K562 (cell line): ENCODE measurements around the gene NSF. TPM values are rescaled to one million over a fixed set of nuclear protein-coding genes. Genes with fewer than 3 reads are reported as not detected.
A peak's percentile ranks its signal among the peaks of the same experiment; 100 is the strongest.

Source experiments
- ATAC-seq: fragments of 200-7000 bp; cut with Tn5 transposase; 3 replicates; pipeline ENCODE4 v1.9.1; 2020; ENCODE audit warnings: moderate library complexity
- BruUV-seq: library from RNA; stranded (reverse); fragments of 400-500 nt; replicated peaks from 2 replicates; lab custom pipeline; 2021; lab: Mats Ljungman, UMichigan
- CTCF ChIA-PET: fragments of 300-600 bp; formaldehyde crosslinking; extraction: SDS; loops from one replicate; lab custom pipeline; 2021; ENCODE audit warnings: low intra/inter-chr PET ratio; lab: Yijun Ruan, JAX
- POLR2A ChIA-PET: fragments of 300-600, 350-650 bp; sonication (Branson Sonifier 250); formaldehyde crosslinking; extraction: SDS; loops from one replicate; lab custom pipeline; 2021; ENCODE audit warnings: antibody characterized with exemption, inconsistent platforms; lab: Yijun Ruan, JAX
- DNase-seq, 4 experiments: peaks; one replicate each; pipeline versions ENCODE4 v3.0.0 to v3.0.0-alpha.2; 2011 to 2018; ENCODE audit warnings: low spot score in 3 of 4, mixed read lengths in 3 of 4; ENCODE audit errors: extremely low read depth in 1 of 4
- FAIRE-seq: peaks from 2 replicates; lab custom pipeline; 2011; peaks lifted over from hg19 to GRCh38; lab: Jason Lieb, UNC
- H2AFZ ChIP-seq: 2 replicates; pipeline ENCODE4 v1.6.0; 2011; ENCODE audit warnings: low read depth, low read length, control low read depth, inconsistent platforms
- H3K27ac ChIP-seq: fragments of 200-600 bp; 3 replicates; pipeline ENCODE4 v1.8.0; 2011; ENCODE audit warnings: low read depth, mild to moderate bottlenecking, control low read depth, inconsistent platforms, low read length, moderate library complexity, mixed read lengths; ENCODE audit errors: extremely low read depth
- H3K27me3 ChIP-seq, 2 experiments: fragments of 300-600 bp in 1 of 2; 2 replicates in 1 of 2; 3 replicates in 1 of 2; pipeline versions ENCODE4 v1.6.0 to v1.8.0; 2011; ENCODE audit warnings: inconsistent platforms in 2 of 2, low read length in 2 of 2, mild to moderate bottlenecking in 1 of 2, mixed read lengths in 1 of 2, moderate library complexity in 1 of 2; ENCODE audit not compliant: control insufficient read depth in 2 of 2, insufficient read depth in 2 of 2
- H3K36me3 ChIP-seq: fragments of 300-600 bp; 3 replicates; pipeline ENCODE4 v1.8.0; 2011; ENCODE audit warnings: mild to moderate bottlenecking, low read length, inconsistent platforms; ENCODE audit not compliant: control insufficient read depth, insufficient read depth
- H3K4me1 ChIP-seq, 2 experiments: fragments of 200-600 bp in 1 of 2; replicated peaks in 1 of 2; 2 replicates in 1 of 2; 3 replicates in 1 of 2; pipeline versions ENCODE4 v1.5.1 to v1.8.0; 2011; ENCODE audit warnings: inconsistent platforms in 2 of 2, low read length in 2 of 2, mild to moderate bottlenecking in 1 of 2, mixed read lengths in 1 of 2, moderate library complexity in 1 of 2; ENCODE audit not compliant: control insufficient read depth in 2 of 2, insufficient read depth in 2 of 2
- H3K4me2 ChIP-seq: 2 replicates; pipeline ENCODE4 v1.6.1; 2011; ENCODE audit warnings: low read length, control low read depth, inconsistent platforms, mixed read lengths; ENCODE audit not compliant: insufficient read depth
- H3K4me3 ChIP-seq: fragments of 200-600 bp; sonication (generic), shearing (Covaris generic); 2 replicates; pipeline ENCODE4 v1.5.1; 2016; ENCODE audit warnings: control low read depth, inconsistent platforms
- H3K79me2 ChIP-seq: fragments of 200-600 bp; 3 replicates; pipeline ENCODE4 v1.8.0; 2011; ENCODE audit warnings: low read length, inconsistent platforms; ENCODE audit not compliant: control insufficient read depth, insufficient read depth
- H3K9ac ChIP-seq, 2 experiments: 2 replicates each; pipeline versions ENCODE4 v1.6.0 to v1.6.1; 2011; ENCODE audit warnings: low read depth in 2 of 2, low read length in 2 of 2, control low read depth in 1 of 2, inconsistent platforms in 1 of 2, mild to moderate bottlenecking in 1 of 2, mixed read lengths in 1 of 2; ENCODE audit not compliant: insufficient read depth in 1 of 2
- H3K9me1 ChIP-seq: one replicate; pipeline ENCODE4 v1.6.0; 2011; ENCODE audit warnings: inconsistent platforms, mild to moderate bottlenecking, low read length, moderate library complexity; ENCODE audit not compliant: control insufficient read depth, insufficient read depth
- H3K9me3 ChIP-seq: replicated peaks from 2 replicates; pipeline ENCODE4 v1.5.1; 2011; ENCODE audit warnings: low read depth, low read length, inconsistent platforms; ENCODE audit not compliant: control insufficient read depth, insufficient read depth
- H4K20me1 ChIP-seq: replicated peaks from 2 replicates; pipeline ENCODE4 v1.6.1; 2011; ENCODE audit warnings: low read length, inconsistent platforms, mixed read lengths; ENCODE audit not compliant: control insufficient read depth, insufficient read depth
- BACH1 ChIP-seq: fragments of 200-800 bp; sonication (Bioruptor generic); IDR thresholded peaks from 2 replicates; pipeline ENCODE4 v1.6.1; 2016; ENCODE audit warnings: missing genetic modification characterization, missing compliant biosample characterization
- CHCHD3 ChIP-seq: fragments of 250-450 bp; sonication (Bioruptor Pico); IDR thresholded peaks from 2 replicates; pipeline ENCODE4 v2.1.2; 2022; ENCODE audit warnings: mild to moderate bottlenecking
- ESRRB ChIP-seq: fragments of 250-450 bp; sonication (Bioruptor Pico); IDR thresholded peaks from 2 replicates; pipeline ENCODE4 v1.5.0; 2020; ENCODE audit warnings: mild to moderate bottlenecking, moderate library complexity, borderline replicate concordance
- EZH2 ChIP-seq: IDR thresholded peaks from 2 replicates; pipeline ENCODE4 v1.6.1; 2012; ENCODE audit warnings: low read depth, mild to moderate bottlenecking, inconsistent platforms, low read length, borderline replicate concordance
- FOXJ3 ChIP-seq: sonication (generic); formaldehyde crosslinking; IDR thresholded peaks from 2 replicates; pipeline ENCODE4 v1.4.0; 2020; ENCODE audit warnings: mild to moderate bottlenecking, missing genetic modification reagents
- PCBP2 ChIP-seq: fragments of 200-400 bp; formaldehyde crosslinking; IDR thresholded peaks from 2 replicates; pipeline ENCODE4 v1.6.1; 2018; ENCODE audit warnings: low read length, low read depth, mild to moderate bottlenecking, moderate library complexity; ENCODE audit not compliant: poor library complexity, severe bottlenecking
- SRSF1 ChIP-seq: fragments of 200-400 bp; formaldehyde crosslinking; IDR thresholded peaks from 2 replicates; pipeline ENCODE4 v1.6.1; 2017; ENCODE audit warnings: mild to moderate bottlenecking, low read depth, low read length, moderate library complexity
- TEAD2 ChIP-seq: fragments of 450-650 bp; IDR thresholded peaks from 2 replicates; pipeline ENCODE4 v1.6.1; 2016; ENCODE audit warnings: missing genetic modification characterization, control low read depth, missing compliant biosample characterization
- ZNF778 ChIP-seq: fragments of 450-650 bp; formaldehyde crosslinking; IDR thresholded peaks from 2 replicates; pipeline ENCODE4 v1.4.0; 2020; ENCODE audit warnings: mild to moderate bottlenecking, moderate library complexity
- WGBS: fragments of 100-300 bp; shearing (Covaris generic); methylation state at CpG from one replicate; pipeline ENCODE4 v1.1.6; 2016; ENCODE audit warnings: low coverage, mixed read lengths; ENCODE audit not compliant: insufficient coverage; ENCODE audit errors: missing lambda C conversion rate; 5-methylcytosine and 5-hydroxymethylcytosine counted together
- in situ Hi-C: fragments of 300-500 bp; cut with MboI; formaldehyde crosslinking; loops from 4 replicates; pipeline ENCODE4 v1.15.0; 2018; ENCODE audit warnings: inconsistent platforms, mixed read lengths
- intact Hi-C: fragments of 100-400 bp; cut with micrococcal nuclease; formaldehyde crosslinking; loops from 2 replicates; pipeline ENCODE4 v1.14.2; 2022
- polyA plus RNA-seq, 8 experiments: library from polyadenylated mRNA; depleted of rRNA in 4 of 8; stranded (reverse) in 5 of 8; unstranded in 3 of 8; fragments of >200 nt; fragmentation: Nextera tagmentation in 2 of 8; fragmentation: Illumina TruSeq in 1 of 8; extraction: Ambion mirVana in 2 of 8; extraction: Trizol in 1 of 8; gene quantifications; 2 replicates each; pipeline versions ENCODE4 v1.2.1 to v1.2.3, GENCODE V29; 2011 to 2014; ENCODE audit warnings: inconsistent platforms in 1 of 8, missing spikeins in 1 of 8
- total RNA-seq, 7 experiments: library from RNA; depleted of rRNA in 6 of 7; stranded (reverse); fragments of >200 nt in 6 of 7; fragmentation: Illumina TruSeq in 2 of 7; extraction: Trizol in 2 of 7; gene quantifications; 2 replicates each; pipeline versions ENCODE4 v1.2.1 to v1.2.3, GENCODE V29; 2011 to 2021; ENCODE audit warnings: low replicate concordance in 1 of 7
- TF ChIP-seq, protein P1 (sequence below), 2 experiments: fragments of 450-650 bp; conservative IDR thresholded peaks; 2 replicates each; pipeline ENCODE4 v1.6.1; 2017; ENCODE audit warnings: mild to moderate bottlenecking in 2 of 2, moderate library complexity in 2 of 2

NSF gene
- total and polyA plus RNA-seq, 9 of the 15 experiments (the other 6 are each of a cell fraction or from before 2014, with no cell fraction given): 16.7 to 39.8 (median 36.7) TPM

DNA sequence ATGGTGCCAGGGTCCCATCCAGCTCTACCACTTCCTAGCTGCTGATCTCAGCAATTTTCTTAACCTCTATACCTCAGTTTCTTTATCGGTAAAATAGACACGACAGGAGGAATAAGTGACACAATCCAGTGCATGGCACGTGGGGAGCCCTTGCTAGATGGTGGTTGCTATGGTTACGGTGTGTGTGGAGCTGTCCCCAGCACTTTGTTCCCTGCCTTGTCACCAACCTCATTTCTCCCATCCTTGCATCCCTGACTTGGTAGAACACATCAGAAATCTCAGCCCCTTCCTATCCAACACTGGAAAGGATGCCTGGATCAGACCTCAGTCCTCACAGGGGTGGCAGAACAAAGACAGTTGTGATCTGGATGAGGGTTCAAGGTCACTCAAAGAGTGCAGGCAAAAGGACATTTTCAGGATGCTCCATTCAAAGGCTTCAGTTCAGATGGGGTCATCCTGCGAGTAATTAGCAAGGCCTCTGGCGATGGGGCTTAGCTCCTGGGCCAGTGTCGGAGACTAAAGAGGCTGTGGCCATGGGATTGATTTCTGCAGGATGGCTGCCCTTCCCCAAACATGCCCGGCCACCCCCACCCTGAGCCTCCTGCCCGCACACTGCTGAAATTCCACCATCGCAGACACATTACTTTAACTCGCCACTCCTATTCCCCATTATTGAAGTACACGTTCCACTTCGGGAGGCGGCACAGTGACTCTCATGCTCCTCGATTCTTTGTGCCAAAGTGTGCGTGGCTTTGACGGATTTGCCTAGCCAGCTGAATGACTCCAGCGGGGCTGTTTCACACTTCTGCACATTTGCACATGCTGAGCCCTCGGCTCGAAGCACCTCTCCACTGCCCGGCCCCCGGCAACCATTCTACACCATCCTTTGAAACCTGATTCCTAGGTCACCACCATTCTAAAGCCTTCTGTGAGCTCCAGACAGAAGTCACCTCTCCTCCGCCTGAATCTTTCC is 187.8 kb downstream of the NSF start (continued):
- TF ChIP-seq, protein P1, sequence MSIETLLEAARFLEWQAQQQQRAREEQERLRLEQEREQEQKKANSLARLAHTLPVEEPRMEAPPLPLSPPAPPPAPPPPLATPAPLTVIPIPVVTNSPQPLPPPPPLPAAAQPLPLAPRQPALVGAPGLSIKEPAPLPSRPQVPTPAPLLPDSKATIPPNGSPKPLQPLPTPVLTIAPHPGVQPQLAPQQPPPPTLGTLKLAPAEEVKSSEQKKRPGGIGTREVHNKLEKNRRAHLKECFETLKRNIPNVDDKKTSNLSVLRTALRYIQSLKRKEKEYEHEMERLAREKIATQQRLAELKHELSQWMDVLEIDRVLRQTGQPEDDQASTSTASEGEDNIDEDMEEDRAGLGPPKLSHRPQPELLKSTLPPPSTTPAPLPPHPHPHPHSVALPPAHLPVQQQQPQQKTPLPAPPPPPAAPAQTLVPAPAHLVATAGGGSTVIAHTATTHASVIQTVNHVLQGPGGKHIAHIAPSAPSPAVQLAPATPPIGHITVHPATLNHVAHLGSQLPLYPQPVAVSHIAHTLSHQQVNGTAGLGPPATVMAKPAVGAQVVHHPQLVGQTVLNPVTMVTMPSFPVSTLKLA (conservative IDR thresholded peaks at IDR 0.05): peak; percentile 65 to 71; a peak in 3 of 4 replicates

DNA sequence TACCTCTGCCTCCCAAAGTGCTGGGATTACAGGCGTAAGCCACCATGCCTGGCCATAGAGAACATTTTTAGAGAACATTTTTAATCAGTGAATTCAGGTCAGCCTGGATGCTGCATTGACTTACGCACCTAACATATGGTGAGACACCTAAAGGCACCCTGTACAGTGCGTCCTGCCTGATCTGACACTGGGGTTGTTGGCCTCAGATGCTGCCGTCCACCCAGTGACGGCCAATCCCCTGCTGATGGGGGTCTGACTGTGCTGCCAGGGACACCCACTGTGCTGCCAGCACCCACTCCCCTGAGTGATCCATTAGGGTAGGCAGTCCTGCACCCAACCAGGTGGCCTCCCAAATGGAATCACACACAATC is 189.5 kb downstream of the NSF start:
- Histone ChIP-seq H4K20me1 (no peaks in the 10 kb centered on the region), H3K4me2 (peak overlapping the region; percentile 60; the same call in 1 of the 2 replicates), H2AFZ (peak overlapping the region; percentile 73), H3K4me3 (no peak overlapping the region), H3K27me3 (no peaks in the 10 kb centered on the region), H3K9ac (peak overlapping the region; percentile 19 to 86; a peak in 3 of 4 replicates), H3K27ac (no peak overlapping the region; the same call in 1 of the 3 replicates), H3K9me1 (no peaks in the 10 kb centered on the region), H3K4me1 (peaks cover 29 to 60% of the 10 kb centered on the region in 2 experiments; a peak in 4 of 5 replicates), H3K79me2 (no peaks in the 10 kb centered on the region), H3K36me3 (no peaks in the 10 kb centered on the region), H3K9me3 (no peaks in the 10 kb centered on the region)
- intact Hi-C loops: no loop called here
- BruUV-seq: no TSS peak
- DNase-seq (no peak), FAIRE-seq (no peak), ATAC-seq (no peak)
- TF ChIP-seq EZH2: no peak
- TF ChIP-seq FOXJ3 (CRISPR knock-in tag): no peak
- TF ChIP-seq PCBP2: no peak
- no peak for TF ChIP-seq TEAD2 (tag)
- TF ChIP-seq ESRRB (CRISPR knock-in tag): no peak
- no peak for TF ChIP-seq ZNF778 (CRISPR knock-in tag)
- no peak for TF ChIP-seq BACH1 (tag)
- no peak for TF ChIP-seq CHCHD3
- no peak for TF ChIP-seq SRSF1
- ChIA-PET POLR2A (interaction anchor here (1.2 kb wide), 1 partner anchor 14 kb away, joined by 4 read pairs; no protein-coding TSS in a partner anchor), CTCF (no interaction called here)
- WGBS: 49% methylated on average over 5 of the region's 5 CpGs
- in situ Hi-C loops: no loop called here
